ENCODE data around the gene IL18BP.

IL18BP gene

GRCh38 chr11:72010529-72011233 lies 12.0 kb downstream of the IL18BP start:
- H3K36me3 ChIP-seq (ENCODE audit: insufficient read depth, low read length) = peaks cover 99% of the 10 kb centered on the region
- no peak for DNase-seq
- no peaks in the 10 kb centered on the region for H3K4me1 ChIP-seq (ENCODE audit: insufficient read depth, low read length)
- H2AFZ ChIP-seq (ENCODE audit: low read depth, low read length) = no peak overlapping the region
- no peak overlapping the region for H3K4me3 ChIP-seq (ENCODE audit: low read depth in 1 of 2, low read length in 2 of 2)
- no peaks in the 10 kb centered on the region for H3K9me3 ChIP-seq (ENCODE audit: insufficient read depth, low read length, severe bottlenecking)
- no peak overlapping the region for H3K9ac ChIP-seq (ENCODE audit: low read depth, low read length)
- H3K27me3 ChIP-seq (ENCODE audit: insufficient read depth, low read length, poor library complexity) = no peaks in the 10 kb centered on the region
- no peak overlapping the region for H3K27ac ChIP-seq (ENCODE audit: low read length)
- H3K4me2 ChIP-seq (ENCODE audit: insufficient read depth, low read length) = no peak overlapping the region
- no peaks in the 10 kb centered on the region for H3K79me2 ChIP-seq (ENCODE audit: insufficient read depth, low read length)
- no peak for ATAC-seq (ENCODE audit: insufficient read depth, low read depth)
- peaks cover 55% of the 10 kb centered on the region for H4K20me1 ChIP-seq (ENCODE audit: insufficient read depth, low read length)
- TF ChIP-seq EZH2 (IDR thresholded peaks at IDR 0.05; ENCODE audit: borderline replicate concordance, low read depth, low read length, severe bottlenecking) (no peak), CTCF (IDR thresholded peaks at IDR 0.05; ENCODE audit: borderline replicate concordance, extremely low read depth, low read length, poor library complexity, severe bottlenecking) (no peak)

GRCh38 chr11:72012091-72012630 lies 13.5 kb downstream of the IL18BP start:
- Histone ChIP-seq H3K9me3 (ENCODE audit: insufficient read depth, low read length, severe bottlenecking) (no peaks in the 10 kb centered on the region), H3K79me2 (ENCODE audit: insufficient read depth, low read length) (no peaks in the 10 kb centered on the region), H3K36me3 (ENCODE audit: insufficient read depth, low read length) (peaks cover 99% of the 10 kb centered on the region), H2AFZ (ENCODE audit: low read depth, low read length) (no peak overlapping the region), H3K4me3 (ENCODE audit: low read depth in 1 of 2, low read length in 2 of 2) (no peak overlapping the region), H3K9ac (ENCODE audit: low read depth, low read length) (no peak overlapping the region), H4K20me1 (ENCODE audit: insufficient read depth, low read length) (peaks cover 56% of the 10 kb centered on the region), H3K27ac (ENCODE audit: low read length) (no peak overlapping the region), H3K4me2 (ENCODE audit: insufficient read depth, low read length) (no peak overlapping the region), H3K4me1 (ENCODE audit: insufficient read depth, low read length) (no peaks in the 10 kb centered on the region), H3K27me3 (ENCODE audit: insufficient read depth, low read length, poor library complexity) (no peaks in the 10 kb centered on the region)
- TF ChIP-seq EZH2 (IDR thresholded peaks at IDR 0.05; ENCODE audit: borderline replicate concordance, low read depth, low read length, severe bottlenecking) (no peak), CTCF (IDR thresholded peaks at IDR 0.05; ENCODE audit: borderline replicate concordance, extremely low read depth, low read length, poor library complexity, severe bottlenecking) (no peak)
- no peak for ATAC-seq (ENCODE audit: insufficient read depth, low read depth)
- no peak for DNase-seq

- H3K4me2 ChIP-seq (ENCODE audit: insufficient read depth, low read length) = no peak overlapping the region
- no peak for TF ChIP-seq CTCF (IDR thresholded peaks at IDR 0.05; ENCODE audit: borderline replicate concordance, extremely low read depth, low read length, poor library complexity, severe bottlenecking)
- no peak for TF ChIP-seq EZH2 (IDR thresholded peaks at IDR 0.05; ENCODE audit: borderline replicate concordance, low read depth, low read length, severe bottlenecking)
- H3K27ac ChIP-seq (ENCODE audit: low read length) = no peak overlapping the region
- H3K9me3 ChIP-seq (ENCODE audit: insufficient read depth, low read length, severe bottlenecking) = no peaks in the 10 kb centered on the region
- no peaks in the 10 kb centered on the region for H3K79me2 ChIP-seq (ENCODE audit: insufficient read depth, low read length)
- H2AFZ ChIP-seq (ENCODE audit: low read depth, low read length) = no peak overlapping the region
- no peaks in the 10 kb centered on the region for H3K27me3 ChIP-seq (ENCODE audit: insufficient read depth, low read length, poor library complexity)
- H3K9ac ChIP-seq (ENCODE audit: low read depth, low read length) = no peak overlapping the region
- no peaks in the 10 kb centered on the region for H3K4me1 ChIP-seq (ENCODE audit: insufficient read depth, low read length)
- no peak overlapping the region for H3K4me3 ChIP-seq (ENCODE audit: low read depth in 1 of 2, low read length in 2 of 2)
- ATAC-seq (ENCODE audit: insufficient read depth, low read depth) (no peak), DNase-seq (no peak)
- peaks cover 54% of the 10 kb centered on the region for H4K20me1 ChIP-seq (ENCODE audit: insufficient read depth, low read length)
- peaks cover 99% of the 10 kb centered on the region for H3K36me3 ChIP-seq (ENCODE audit: insufficient read depth, low read length)
Observed at GRCh38 chr11:72012897-72013721, 14.4 kb downstream of the IL18BP start.
